ENCODE results near the gene SLC9A6. TPM values are rescaled to one million over a fixed set of nuclear protein-coding genes. Genes with fewer than 3 reads are reported as not detected.

Gene SLC9A6
- 8.3 TPM for total RNA-seq

GRCh38 chrX:135985157-135985972, at the start of gene SLC9A6:
TSS of gene SLC9A6 (plus strand) at chrX:135985435. CDS start at chrX:135985659, 224 bp downstream.
- Histone ChIP-seq H3K27me3 (no peaks in the 10 kb centered on the region), H3K9me3 (no peaks in the 10 kb centered on the region), H3K36me3 (no peaks in the 10 kb centered on the region), H3K27ac (peak within 1 kb of the TSS; percentile 76), H3K4me3 (peak within 1 kb of the TSS; percentile 60 to 73), H3K4me1 (peaks cover 0 to 3% of the 10 kb centered on the region in 2 donors)
- DNase-seq (ENCODE audit: low spot score in 2 of 2): peak in 1 of 2 donors; percentile 80
- intact Hi-C loops (cut with DNase I): no loop called here
- no peak for TF ChIP-seq CTCF (IDR thresholded peaks at IDR 0.05)

GRCh38 chrX:135944486-135944885, 40.7 kb upstream of the SLC9A6 start:
- no peak overlapping the region for H3K27ac ChIP-seq
- no peak overlapping the region for H3K4me3 ChIP-seq
- H3K27me3 ChIP-seq: no peaks in the 10 kb centered on the region
- H3K9me3 ChIP-seq: peaks cover 0 to 5% of the 10 kb centered on the region in 2 donors
- DNase-seq (ENCODE audit: low spot score in 2 of 2): no peak
- no peaks in the 10 kb centered on the region for H3K4me1 ChIP-seq
- intact Hi-C loops (cut with DNase I): no loop called here
- peaks cover 0 to 4% of the 10 kb centered on the region in 2 donors for H3K36me3 ChIP-seq
- TF ChIP-seq CTCF (IDR thresholded peaks at IDR 0.05): no peak

- intact Hi-C loops (cut with DNase I): no loop called here
- Histone ChIP-seq H3K27ac (no peak overlapping the region), H3K27me3 (no peaks in the 10 kb centered on the region), H3K9me3 (no peaks in the 10 kb centered on the region), H3K36me3 (no peaks in the 10 kb centered on the region), H3K4me3 (no peak overlapping the region), H3K4me1 (no peaks in the 10 kb centered on the region)
- TF ChIP-seq CTCF (IDR thresholded peaks at IDR 0.05): no peak
- no peak for DNase-seq (ENCODE audit: low spot score in 2 of 2)
Observed at GRCh38 chrX:135951291-135951690, 33.9 kb upstream of the SLC9A6 start.

- DNase-seq (ENCODE audit: low spot score in 2 of 2): no peak
- no peaks in the 10 kb centered on the region for H3K27me3 ChIP-seq
- H3K9me3 ChIP-seq: no peaks in the 10 kb centered on the region
- TF ChIP-seq CTCF (IDR thresholded peaks at IDR 0.05): no peak
- peak overlapping the region; percentile 92 for H3K27ac ChIP-seq
- intact Hi-C loops (cut with DNase I): loop anchor here (1.0 to 10.0 kb wide), 4 partner anchors 452 to 1168 kb away; partner anchors contain the start of gene HTATSF1
- H3K36me3 ChIP-seq: no peaks in the 10 kb centered on the region
- H3K4me1 ChIP-seq: peaks cover 0 to 7% of the 10 kb centered on the region in 2 donors
- H3K4me3 ChIP-seq: peak overlapping the region; percentile 70 to 71
Observed at GRCh38 chrX:135973025-135973547, 12.1 kb upstream of the SLC9A6 start.

GRCh38 chrX:135973548-135974278, 11.5 kb upstream of the SLC9A6 start, which contains the start of gene MMGT1:
TSS of gene MMGT1 (minus strand) at chrX:135973988. CDS start at chrX:135973675, 313 bp downstream.
- Histone ChIP-seq H3K36me3 (no peaks in the 10 kb centered on the region), H3K27me3 (no peaks in the 10 kb centered on the region), H3K4me3 (peak within 1 kb of the TSS; percentile 70 to 71), H3K4me1 (peaks cover 0 to 7% of the 10 kb centered on the region in 2 donors), H3K27ac (peak within 1 kb of the TSS; percentile 92), H3K9me3 (no peaks in the 10 kb centered on the region)
- no peak for TF ChIP-seq CTCF (IDR thresholded peaks at IDR 0.05)
- DNase-seq (ENCODE audit: low spot score in 2 of 2): peak; percentile 46 to 87
- intact Hi-C loops (cut with DNase I): loop anchor here (1.0 to 10.0 kb wide), 4 partner anchors 452 to 1169 kb away; partner anchors contain the start of gene HTATSF1

Data from ascending aorta (tissue), 2 donors.